CD14-positive monocyte (primary cell): ENCODE data around the gene UGT1A6. TPM values are rescaled to one million over a fixed set of nuclear protein-coding genes. Genes with fewer than 3 reads are reported as not detected.

Experiments
- DNase-seq, 3 donors: peaks; one replicate each; pipeline ENCODE4 v3.0.0-alpha.2; 2011 to 2022
- H2AFZ ChIP-seq: 2 replicates; pipeline ENCODE4 v1.6.0; 2012; ENCODE audit warnings: mild to moderate bottlenecking, low read depth, low read length, inconsistent platforms; ENCODE audit not compliant: insufficient read depth, poor library complexity, severe bottlenecking
- H3K27ac ChIP-seq, 2 donors: 1 replicate in 1 of 2; 2 replicates in 1 of 2; pipeline ENCODE4 v1.5.1; 2012 to 2013; ENCODE audit warnings: low read length in 2 of 2, control low read depth in 1 of 2, inconsistent platforms in 1 of 2, low read depth in 1 of 2, mild to moderate bottlenecking in 1 of 2
- H3K27me3 ChIP-seq, 2 donors: one replicate each; pipeline versions ENCODE4 v1.6.0 to v1.6.1; 2011 to 2013; ENCODE audit warnings: low read length in 2 of 2; ENCODE audit not compliant: control insufficient read depth in 2 of 2, insufficient read depth in 2 of 2
- H3K36me3 ChIP-seq, 2 donors: replicated peaks in 1 of 2; 1 replicate in 1 of 2; 2 replicates in 1 of 2; pipeline versions ENCODE4 v1.5.1 to v1.6.1; 2012 to 2013; ENCODE audit warnings: low read length in 2 of 2, control low read depth in 1 of 2, inconsistent platforms in 1 of 2, mild to moderate bottlenecking in 1 of 2; ENCODE audit not compliant: insufficient read depth in 2 of 2, control insufficient read depth in 1 of 2
- H3K4me1 ChIP-seq, 2 donors: 1 replicate in 1 of 2; 2 replicates in 1 of 2; pipeline versions ENCODE4 v1.5.1 to v1.6.1; 2012 to 2013; ENCODE audit warnings: low read length in 2 of 2, control low read depth in 1 of 2, inconsistent platforms in 1 of 2, mild to moderate bottlenecking in 1 of 2, moderate library complexity in 1 of 2; ENCODE audit not compliant: insufficient read depth in 2 of 2, control insufficient read depth in 1 of 2
- H3K4me2 ChIP-seq: replicated peaks from 2 replicates; pipeline ENCODE3; 2012; ENCODE audit warnings: low read length, moderate library complexity, mild to moderate bottlenecking; ENCODE audit not compliant: poor library complexity, severe bottlenecking; ENCODE audit errors: extremely low read depth
- H3K4me3 ChIP-seq, 3 experiments: fragments of 200-600 bp in 1 of 3; sonication (generic) in 1 of 3; replicated peaks in 1 of 3; 1 replicate in 2 of 3; 2 replicates in 1 of 3; pipeline ENCODE4 v1.5.1; 2011 to 2013; ENCODE audit warnings: low read length in 3 of 3, mild to moderate bottlenecking in 3 of 3, control low read depth in 2 of 3, low read depth in 2 of 3, inconsistent platforms in 1 of 3, moderate library complexity in 1 of 3
- H3K79me2 ChIP-seq: 2 replicates; pipeline ENCODE4 v1.6.0; 2012; ENCODE audit warnings: mild to moderate bottlenecking, control low read depth, inconsistent platforms, low read length, moderate library complexity; ENCODE audit not compliant: insufficient read depth
- H3K9ac ChIP-seq: 2 replicates; pipeline ENCODE4 v1.6.0; 2017; ENCODE audit warnings: low read length, mild to moderate bottlenecking; ENCODE audit not compliant: insufficient read depth, poor library complexity, severe bottlenecking
- H3K9me3 ChIP-seq, 2 donors: replicated peaks in 1 of 2; 1 replicate in 1 of 2; 2 replicates in 1 of 2; pipeline versions ENCODE4 v1.5.1 to v1.6.1; 2012 to 2013; ENCODE audit warnings: low read length in 2 of 2, control low read depth in 1 of 2; ENCODE audit not compliant: control insufficient read depth in 1 of 2, insufficient read depth in 1 of 2
- H4K20me1 ChIP-seq: 2 replicates; pipeline ENCODE4 v1.6.0; 2012; ENCODE audit warnings: mild to moderate bottlenecking, low read length, control low read depth, moderate library complexity; ENCODE audit not compliant: insufficient read depth
- H3K27ac Mint-ChIP-seq, 7 donors: one replicate each; pipeline ENCODE4 v1.8.0; 2020; ENCODE audit warnings: mild to moderate bottlenecking in 7 of 7, mixed read lengths in 7 of 7, moderate library complexity in 6 of 7, inconsistent platforms in 2 of 7
- H3K27me3 Mint-ChIP-seq, 3 donors: one replicate each; pipeline ENCODE4 v1.8.0; 2021 to 2022; ENCODE audit warnings: low read depth in 3 of 3, mild to moderate bottlenecking in 3 of 3, mixed read lengths in 3 of 3, moderate library complexity in 3 of 3, inconsistent platforms in 1 of 3
- H3K36me3 Mint-ChIP-seq, 2 donors: one replicate each; pipeline ENCODE4 v1.8.0; 2020; ENCODE audit warnings: mixed read lengths in 2 of 2, inconsistent platforms in 1 of 2, mild to moderate bottlenecking in 1 of 2
- H3K4me1 Mint-ChIP-seq: one replicate; pipeline ENCODE4 v1.8.0; 2020; ENCODE audit warnings: mild to moderate bottlenecking, mixed read lengths
- H3K4me3 Mint-ChIP-seq, 2 donors: one replicate each; pipeline ENCODE4 v1.8.0; 2020; ENCODE audit warnings: mild to moderate bottlenecking in 2 of 2, mixed read lengths in 2 of 2, moderate library complexity in 1 of 2
- H3K9me3 Mint-ChIP-seq, 7 donors: one replicate each; pipeline ENCODE4 v1.8.0; 2020 to 2022; ENCODE audit warnings: mixed read lengths in 7 of 7, mild to moderate bottlenecking in 6 of 7, moderate library complexity in 6 of 7, inconsistent platforms in 2 of 7
- WGBS: methylation state at CpG from one replicate; pipeline ENCODE4 v1.1.5; 2013; ENCODE audit warnings: missing lambda C conversion rate; ENCODE audit not compliant: insufficient coverage; 5-methylcytosine and 5-hydroxymethylcytosine counted together
- intact Hi-C, 2 donors: fragments of 100-400 bp; cut with micrococcal nuclease; formaldehyde crosslinking; loops; one replicate each; pipeline versions ENCODE4 v1.15.0 to v1.15.1; 2023
- polyA plus RNA-seq, 3 donors: library from polyadenylated mRNA; depleted of rRNA in 1 of 3; unstranded in 2 of 3; stranded (reverse) in 1 of 3; fragments of 300-500 nt in 2 of 3; fragments of >200 nt in 1 of 3; fragmentation: Illumina TruSeq in 2 of 3; gene quantifications; 1 replicate in 2 of 3; 2 replicates in 1 of 3; pipeline ENCODE4 v1.2.3, GENCODE V29; 2012 to 2021
- TF ChIP-seq, protein P1 (sequence below): fragments of 200-600 bp; IDR thresholded peaks from one replicate; pipeline ENCODE4 v1.8.0; 2022; ENCODE audit warnings: antibody characterized with exemption, mild to moderate bottlenecking

Gene UGT1A6
- polyA plus RNA-seq, 3 donors: not detected

DNA sequence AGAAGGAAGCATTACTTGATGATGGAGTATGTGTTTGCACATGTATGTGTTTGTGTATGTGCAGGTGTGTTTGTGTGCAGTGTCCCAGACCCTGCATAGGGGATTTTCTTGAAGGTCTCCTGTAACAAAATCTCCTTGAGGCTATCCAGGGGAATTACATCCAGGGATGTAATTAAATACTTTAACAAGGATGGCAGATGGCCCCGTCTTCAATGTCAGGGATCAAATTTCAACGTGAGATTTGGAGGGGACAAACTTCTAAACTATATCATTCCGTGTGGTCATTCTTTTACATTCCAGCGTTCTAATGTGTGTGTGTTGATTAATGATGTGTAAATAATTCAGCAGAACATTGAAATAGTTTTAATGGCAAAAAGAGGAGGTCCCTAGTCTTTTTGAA, 17.7 kb upstream of the UGT1A6 start:
- TF ChIP-seq, protein P1, sequence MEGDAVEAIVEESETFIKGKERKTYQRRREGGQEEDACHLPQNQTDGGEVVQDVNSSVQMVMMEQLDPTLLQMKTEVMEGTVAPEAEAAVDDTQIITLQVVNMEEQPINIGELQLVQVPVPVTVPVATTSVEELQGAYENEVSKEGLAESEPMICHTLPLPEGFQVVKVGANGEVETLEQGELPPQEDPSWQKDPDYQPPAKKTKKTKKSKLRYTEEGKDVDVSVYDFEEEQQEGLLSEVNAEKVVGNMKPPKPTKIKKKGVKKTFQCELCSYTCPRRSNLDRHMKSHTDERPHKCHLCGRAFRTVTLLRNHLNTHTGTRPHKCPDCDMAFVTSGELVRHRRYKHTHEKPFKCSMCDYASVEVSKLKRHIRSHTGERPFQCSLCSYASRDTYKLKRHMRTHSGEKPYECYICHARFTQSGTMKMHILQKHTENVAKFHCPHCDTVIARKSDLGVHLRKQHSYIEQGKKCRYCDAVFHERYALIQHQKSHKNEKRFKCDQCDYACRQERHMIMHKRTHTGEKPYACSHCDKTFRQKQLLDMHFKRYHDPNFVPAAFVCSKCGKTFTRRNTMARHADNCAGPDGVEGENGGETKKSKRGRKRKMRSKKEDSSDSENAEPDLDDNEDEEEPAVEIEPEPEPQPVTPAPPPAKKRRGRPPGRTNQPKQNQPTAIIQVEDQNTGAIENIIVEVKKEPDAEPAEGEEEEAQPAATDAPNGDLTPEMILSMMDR: no peak
- intact Hi-C loops: no loop called here
- Histone ChIP-seq H3K36me3 (no peaks in the 10 kb centered on the region), H3K9ac (no peak overlapping the region), H2AFZ (no peak overlapping the region), H3K4me1 (no peaks in the 10 kb centered on the region), H3K4me3 (no peak overlapping the region), H3K79me2 (no peaks in the 10 kb centered on the region), H3K4me2 (no peak overlapping the region), H4K20me1 (no peaks in the 10 kb centered on the region), H3K27me3 (no peaks in the 10 kb centered on the region), H3K9me3 (no peaks in the 10 kb centered on the region), H3K27ac (no peak overlapping the region)
- Mint-ChIP-seq H3K27ac (no peak overlapping the region), H3K36me3 (no peaks in the 10 kb centered on the region), H3K27me3 (no peaks in the 10 kb centered on the region), H3K9me3 (peaks cover 0 to 2% (median 0%) of the 10 kb centered on the region in 7 donors), H3K4me1 (no peaks in the 10 kb centered on the region), H3K4me3 (no peak overlapping the region)
- WGBS: no CpG with 5 or more reads among the region's 4 CpGs
- no peak for DNase-seq

GRCh38 chr2:233676046-233676445, 16.6 kb upstream of the UGT1A6 start:
- Mint-ChIP-seq H3K9me3 (peaks cover 0 to 1% (median 0%) of the 10 kb centered on the region in 7 donors), H3K36me3 (no peaks in the 10 kb centered on the region), H3K27me3 (peaks cover 0 to 4% (median 0%) of the 10 kb centered on the region in 3 donors), H3K4me3 (no peak overlapping the region), H3K4me1 (no peaks in the 10 kb centered on the region), H3K27ac (no peak overlapping the region)
- Histone ChIP-seq H3K36me3 (no peaks in the 10 kb centered on the region), H3K4me2 (no peak overlapping the region), H2AFZ (no peak overlapping the region), H3K4me1 (no peaks in the 10 kb centered on the region), H3K27me3 (no peaks in the 10 kb centered on the region), H4K20me1 (no peaks in the 10 kb centered on the region), H3K27ac (no peak overlapping the region), H3K4me3 (no peak overlapping the region), H3K79me2 (no peaks in the 10 kb centered on the region), H3K9me3 (no peaks in the 10 kb centered on the region), H3K9ac (no peak overlapping the region)
- DNase-seq: no peak
- intact Hi-C loops: no loop called here
- WGBS: 88% methylated on average over 1 of the region's 2 CpGs
- TF ChIP-seq, protein P1: no peak
